NCI-H345 (cell line): ENCODE data around the gene CTBP2.

Experiments used
- DNase-seq: peaks from one replicate; lab custom pipeline; 2025; lab: John Stamatoyannopoulos, UW

CTBP2 gene

GRCh38 chr10:125024497-125025234 lies 135.7 kb downstream of the CTBP2 start:
- peak; percentile 34 for DNase-seq

DNA sequence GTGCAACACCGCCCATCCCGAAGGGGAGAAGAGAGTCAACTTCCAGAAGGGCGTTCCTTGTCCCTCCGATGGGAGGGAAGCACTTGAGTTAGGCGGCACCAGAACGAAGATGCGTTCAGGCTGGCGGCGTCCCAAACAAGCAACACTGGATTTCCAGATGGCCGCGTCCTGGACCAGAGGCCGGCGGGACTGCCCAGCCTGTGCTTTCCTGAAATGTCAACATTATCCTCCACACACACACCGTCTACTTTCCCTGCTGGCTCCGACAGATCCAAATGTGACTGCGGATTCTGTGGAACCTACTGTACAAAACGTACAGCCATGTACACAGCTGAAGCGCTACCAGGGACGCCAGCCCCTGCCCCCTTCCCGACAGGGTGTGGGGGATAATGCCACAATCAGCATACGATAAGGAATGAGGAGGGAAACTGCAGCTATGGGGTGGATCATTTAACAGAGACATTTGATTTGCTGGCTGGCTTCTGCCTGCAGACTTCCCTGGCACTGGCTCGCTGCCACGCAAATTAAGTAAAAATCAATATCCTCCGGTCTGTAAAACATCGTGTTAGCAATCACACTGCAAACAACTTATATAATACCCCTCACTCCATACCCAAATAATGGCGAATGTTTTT lies 136.4 kb downstream of the CTBP2 start:
- peak; percentile 71 for DNase-seq

- DNase-seq = peak; percentile 41
Measured at GRCh38 chr10:125023255-125023654, 137.1 kb downstream of the CTBP2 start.

GRCh38 chr10:125022671-125023070 lies 137.7 kb downstream of the CTBP2 start:
- DNase-seq = no peak

DNA sequence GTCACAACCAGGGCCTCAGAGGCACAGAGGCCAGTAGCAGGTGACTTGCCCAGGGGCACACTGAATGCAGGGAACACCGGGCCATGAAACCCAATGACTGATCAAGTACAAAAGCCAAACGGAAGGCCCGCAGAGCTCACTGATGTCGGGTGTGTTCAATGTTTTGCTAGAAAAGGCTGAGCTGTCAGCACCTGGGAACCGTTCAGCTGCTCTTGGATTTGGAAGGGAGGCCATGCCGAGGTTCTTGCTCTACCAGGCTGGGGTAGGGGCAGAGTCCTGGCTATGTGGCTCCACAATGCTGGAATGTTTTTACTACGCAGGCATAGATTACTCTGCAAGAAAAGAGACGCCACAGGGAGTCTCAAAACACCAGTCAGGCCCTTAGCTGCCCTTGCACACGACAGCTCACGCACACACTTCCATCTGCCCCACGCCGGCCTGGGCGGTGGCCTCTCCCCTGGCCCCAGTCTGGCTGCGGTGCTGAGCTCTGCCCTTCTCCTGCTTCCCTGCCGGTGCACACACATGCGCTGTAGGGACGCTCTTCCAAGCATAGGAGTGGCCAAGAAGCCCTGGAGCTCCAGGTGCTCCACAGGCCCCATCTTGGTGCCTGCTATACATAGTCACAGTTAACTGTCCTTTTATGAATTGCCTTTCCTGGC lies 138.5 kb downstream of the CTBP2 start:
- no peak for DNase-seq

DNA sequence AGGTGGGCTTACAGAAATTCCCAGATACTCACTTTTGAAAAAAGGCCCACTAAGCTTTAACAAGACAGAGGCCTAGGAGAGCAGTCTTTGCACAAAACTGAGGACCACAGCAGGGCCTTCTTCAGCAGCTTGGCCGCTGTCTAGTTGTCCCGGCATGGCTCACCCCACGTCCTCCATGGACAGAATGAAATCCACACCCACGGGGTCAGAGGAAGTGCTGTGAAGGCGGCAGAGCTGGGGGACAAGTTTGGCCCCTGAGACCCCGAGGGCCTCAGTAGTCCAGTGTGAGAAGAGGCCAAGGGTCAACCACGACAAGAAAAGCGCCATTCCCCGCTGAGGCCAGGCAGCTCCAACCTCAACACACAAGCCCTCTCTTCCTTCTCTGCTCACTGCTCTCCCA lies 139.5 kb downstream of the CTBP2 start:
- DNase-seq = no peak

GRCh38 chr10:125020386-125020785 lies 140.0 kb downstream of the CTBP2 start:
- no peak for DNase-seq

DNA sequence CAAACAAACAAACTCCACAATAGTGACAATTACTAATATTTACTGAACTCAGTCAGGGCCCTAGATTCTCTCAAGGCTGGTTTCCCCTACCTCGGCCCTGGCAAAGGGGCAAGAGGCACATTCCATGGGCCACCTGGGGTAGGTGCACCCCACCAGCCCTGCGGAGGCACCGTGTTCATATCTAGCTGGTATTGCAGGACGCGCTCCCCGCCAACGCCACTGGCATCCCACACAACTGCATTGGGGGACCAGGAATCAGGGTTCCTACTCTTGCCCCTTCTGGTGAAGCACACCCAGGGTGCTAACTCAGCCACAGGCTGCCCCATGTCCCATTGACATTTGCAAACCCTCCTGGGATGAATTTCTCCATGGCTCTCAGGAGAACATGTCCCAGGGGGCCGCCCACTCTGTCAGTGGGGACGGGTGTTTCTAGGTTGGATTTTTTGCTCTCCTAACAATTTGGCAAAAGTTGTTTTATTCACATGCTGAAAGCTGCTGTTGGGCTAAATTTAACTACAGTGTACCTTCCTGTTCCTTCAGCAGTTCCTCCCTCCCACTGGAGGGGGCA lies 141.7 kb downstream of the CTBP2 start:
- no peak for DNase-seq

- DNase-seq = peak; percentile 58
Measured at GRCh38 chr10:125017547-125018298, 142.6 kb downstream of the CTBP2 start.

DNA sequence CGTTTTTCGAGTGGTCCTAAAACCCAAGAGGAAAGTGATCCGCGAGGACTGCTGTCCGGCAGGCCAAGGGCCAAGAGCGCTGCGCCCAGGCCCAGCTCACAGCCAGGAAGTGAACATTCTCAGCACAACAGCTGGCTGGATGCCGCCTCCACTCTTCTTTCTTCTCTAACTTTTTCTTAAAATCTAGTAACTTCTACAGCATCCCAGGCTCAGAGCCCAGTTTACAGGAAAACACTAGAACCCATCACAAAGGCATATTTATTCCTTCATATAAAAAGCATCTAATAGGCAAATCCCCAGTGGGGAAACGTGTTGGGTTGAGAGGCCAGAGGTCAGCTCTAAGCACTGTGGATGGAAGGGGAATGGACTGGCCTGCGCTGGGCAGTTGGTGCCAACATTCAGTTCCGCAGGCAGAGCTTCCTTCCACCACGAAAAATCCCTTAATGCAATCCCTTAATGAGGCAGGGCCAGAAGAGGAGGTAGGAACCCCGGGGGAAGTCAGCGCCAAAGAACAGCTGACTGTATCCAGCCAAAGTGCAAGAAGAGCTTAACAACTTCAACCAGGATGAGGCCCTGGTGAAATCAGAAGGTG lies 143.7 kb downstream of the CTBP2 start:
- DNase-seq = no peak

DNA sequence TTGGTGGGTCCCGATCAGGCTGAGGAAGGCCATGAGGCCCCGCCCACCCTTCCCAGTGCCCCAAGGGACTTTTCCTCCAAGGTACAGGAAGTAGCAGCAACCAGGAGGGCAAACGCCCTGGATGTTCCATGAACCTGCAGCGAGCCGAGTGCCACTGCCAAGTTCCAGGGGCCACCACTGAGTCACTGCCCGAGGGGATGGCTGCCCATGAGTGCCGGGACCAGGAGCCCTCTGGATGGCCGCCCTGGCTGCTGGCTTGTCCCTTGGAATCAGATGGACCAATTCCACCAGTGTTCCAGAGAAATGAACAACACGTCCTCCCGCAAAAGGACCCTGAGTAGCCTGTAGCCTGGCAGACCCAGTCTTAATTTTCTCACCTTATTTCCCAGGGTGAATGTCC lies 144.2 kb downstream of the CTBP2 start:
- DNase-seq = no peak

DNA sequence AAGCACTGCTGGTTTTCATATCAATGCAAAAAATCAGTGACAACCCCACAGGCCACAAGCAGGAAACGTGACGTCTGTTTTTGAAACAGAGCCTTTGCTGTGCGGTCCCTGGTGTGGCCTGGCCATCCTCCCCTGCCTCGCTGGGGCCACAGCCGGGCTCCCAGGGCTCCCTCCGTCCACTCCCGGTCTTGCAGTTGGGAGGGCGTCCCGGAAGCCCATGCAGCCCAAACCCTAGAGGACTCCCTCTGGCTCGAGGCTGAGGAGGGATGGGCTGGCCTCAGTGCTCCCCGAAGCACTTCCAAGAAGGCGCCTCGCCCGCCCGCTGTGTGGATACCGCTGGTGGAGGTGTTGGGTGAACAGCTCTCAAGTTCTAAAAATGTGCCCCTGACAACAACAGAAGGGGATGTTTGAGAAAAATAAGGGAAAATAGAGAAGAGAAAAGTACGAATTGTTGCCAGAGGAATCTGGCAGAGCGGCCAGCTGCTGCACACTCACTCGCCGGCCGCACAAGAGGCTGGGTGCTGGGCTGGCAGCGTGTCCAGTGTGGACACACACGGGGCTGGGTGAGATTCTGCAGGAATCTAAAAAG lies 144.9 kb downstream of the CTBP2 start:
- no peak for DNase-seq

- DNase-seq = no peak
Measured at GRCh38 chr10:125014836-125015355, 145.5 kb downstream of the CTBP2 start.

- DNase-seq = no peak
Measured at GRCh38 chr10:125014086-125014830, 146.1 kb downstream of the CTBP2 start.

DNA sequence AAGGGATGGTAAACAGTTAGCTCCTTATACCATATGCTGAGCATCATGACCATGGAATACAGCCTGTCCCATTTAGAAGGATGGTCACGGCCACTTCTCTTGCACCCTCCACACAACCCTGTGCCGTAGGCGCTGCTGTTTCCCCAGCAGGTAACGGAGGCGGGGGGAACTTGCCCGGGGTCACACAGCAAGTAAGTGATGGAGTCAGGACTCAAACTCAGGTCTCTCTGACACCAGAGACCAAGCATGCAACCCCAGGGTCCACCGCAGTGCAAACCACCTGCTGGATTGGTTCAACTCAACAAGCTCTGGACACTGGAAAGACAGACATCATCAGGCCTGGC lies 146.9 kb downstream of the CTBP2 start:
- no peak for DNase-seq

DNA sequence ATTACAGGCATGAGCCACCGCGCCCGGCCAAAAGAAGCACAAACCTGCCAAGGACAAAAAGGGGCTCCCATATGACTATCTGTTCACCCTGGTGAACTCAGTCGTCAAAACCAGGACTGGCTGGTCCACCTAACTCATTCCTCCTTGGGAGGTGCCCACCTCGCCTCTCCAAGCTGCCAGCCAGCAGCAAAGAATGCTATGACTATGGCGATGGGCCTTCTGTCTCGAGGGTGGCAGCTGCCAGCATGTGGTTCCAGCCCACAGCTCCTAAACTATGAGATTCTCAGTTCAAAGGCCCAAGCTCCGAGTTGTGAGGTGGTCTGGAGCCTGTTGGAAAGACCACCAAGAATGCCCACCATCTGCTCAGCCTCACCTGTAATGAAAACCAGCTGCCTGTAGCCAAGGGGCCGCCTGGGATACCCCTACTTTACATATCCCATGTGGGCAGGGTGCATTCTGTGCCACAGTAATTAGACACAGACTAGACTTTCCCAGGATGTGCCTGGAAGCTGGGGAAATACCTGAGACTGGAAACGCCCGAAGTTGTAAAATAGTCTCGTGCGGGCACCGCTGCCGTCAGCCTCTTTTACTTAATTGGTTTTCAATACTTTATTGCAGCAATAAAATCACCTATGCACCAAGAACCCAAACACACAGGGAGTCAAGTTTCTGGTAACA lies 147.4 kb downstream of the CTBP2 start:
- no peak for DNase-seq

- no peak for DNase-seq
Measured at GRCh38 chr10:125011926-125012705, 148.2 kb downstream of the CTBP2 start.

DNA sequence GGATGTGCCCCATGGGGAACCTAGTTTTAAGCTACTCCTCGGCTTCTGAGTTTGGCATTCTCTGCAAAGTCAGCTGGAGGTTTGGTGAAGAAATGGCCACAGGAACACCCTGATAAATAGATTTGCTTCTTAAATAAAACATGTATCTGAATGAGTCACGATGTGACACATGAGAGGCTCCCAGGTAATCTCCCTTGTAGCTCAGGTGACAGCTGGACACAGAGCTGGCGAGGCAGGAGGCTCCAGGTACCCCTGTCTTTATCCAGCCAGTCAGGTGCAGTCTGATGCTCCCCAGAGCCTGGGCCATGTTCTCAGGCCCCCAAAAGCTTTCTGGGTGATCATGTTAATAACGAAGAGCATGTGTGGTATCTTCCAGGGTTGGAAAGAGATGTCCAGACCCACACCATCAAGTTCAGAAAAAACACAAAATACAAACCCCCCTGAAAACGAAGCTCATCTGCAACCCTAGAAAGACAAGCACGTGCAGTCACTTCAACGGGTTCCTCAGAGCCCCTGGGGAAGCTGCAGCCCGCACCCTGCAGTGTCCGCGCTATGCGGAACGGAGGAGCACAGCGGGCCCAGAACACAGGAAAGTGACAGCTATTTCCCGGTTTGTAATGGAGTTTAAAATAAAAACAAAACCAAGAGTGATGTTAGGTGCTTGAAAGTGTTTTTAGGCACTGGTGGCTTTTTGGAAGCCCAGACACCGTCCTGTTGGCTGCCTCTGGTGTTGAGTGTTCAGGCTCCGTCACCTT lies 149.0 kb downstream of the CTBP2 start:
- DNase-seq = no peak
